CD14-positive monocyte (primary cell): Measurements from ENCODE around the gene GPRC5B. TPM values are rescaled to one million over a fixed set of nuclear protein-coding genes. Genes with fewer than 3 reads are reported as not detected.

Experiments
- DNase-seq, 3 donors: peaks; one replicate each; pipeline ENCODE4 v3.0.0-alpha.2; 2011 to 2022
- H2AFZ ChIP-seq: 2 replicates; pipeline ENCODE4 v1.6.0; 2012; ENCODE audit warnings: mild to moderate bottlenecking, low read depth, low read length, inconsistent platforms; ENCODE audit not compliant: insufficient read depth, poor library complexity, severe bottlenecking
- H3K27ac ChIP-seq, 2 donors: 1 replicate in 1 of 2; 2 replicates in 1 of 2; pipeline ENCODE4 v1.5.1; 2012 to 2013; ENCODE audit warnings: low read length in 2 of 2, control low read depth in 1 of 2, inconsistent platforms in 1 of 2, low read depth in 1 of 2, mild to moderate bottlenecking in 1 of 2
- H3K27me3 ChIP-seq, 2 donors: one replicate each; pipeline versions ENCODE4 v1.6.0 to v1.6.1; 2011 to 2013; ENCODE audit warnings: low read length in 2 of 2; ENCODE audit not compliant: control insufficient read depth in 2 of 2, insufficient read depth in 2 of 2
- H3K36me3 ChIP-seq, 2 donors: replicated peaks in 1 of 2; 1 replicate in 1 of 2; 2 replicates in 1 of 2; pipeline versions ENCODE4 v1.5.1 to v1.6.1; 2012 to 2013; ENCODE audit warnings: low read length in 2 of 2, control low read depth in 1 of 2, inconsistent platforms in 1 of 2, mild to moderate bottlenecking in 1 of 2; ENCODE audit not compliant: insufficient read depth in 2 of 2, control insufficient read depth in 1 of 2
- H3K4me1 ChIP-seq, 2 donors: 1 replicate in 1 of 2; 2 replicates in 1 of 2; pipeline versions ENCODE4 v1.5.1 to v1.6.1; 2012 to 2013; ENCODE audit warnings: low read length in 2 of 2, control low read depth in 1 of 2, inconsistent platforms in 1 of 2, mild to moderate bottlenecking in 1 of 2, moderate library complexity in 1 of 2; ENCODE audit not compliant: insufficient read depth in 2 of 2, control insufficient read depth in 1 of 2
- H3K4me2 ChIP-seq: replicated peaks from 2 replicates; pipeline ENCODE3; 2012; ENCODE audit warnings: low read length, moderate library complexity, mild to moderate bottlenecking; ENCODE audit not compliant: poor library complexity, severe bottlenecking; ENCODE audit errors: extremely low read depth
- H3K4me3 ChIP-seq, 3 experiments: fragments of 200-600 bp in 1 of 3; sonication (generic) in 1 of 3; replicated peaks in 1 of 3; 1 replicate in 2 of 3; 2 replicates in 1 of 3; pipeline ENCODE4 v1.5.1; 2011 to 2013; ENCODE audit warnings: low read length in 3 of 3, mild to moderate bottlenecking in 3 of 3, control low read depth in 2 of 3, low read depth in 2 of 3, inconsistent platforms in 1 of 3, moderate library complexity in 1 of 3
- H3K79me2 ChIP-seq: 2 replicates; pipeline ENCODE4 v1.6.0; 2012; ENCODE audit warnings: mild to moderate bottlenecking, control low read depth, inconsistent platforms, low read length, moderate library complexity; ENCODE audit not compliant: insufficient read depth
- H3K9ac ChIP-seq: 2 replicates; pipeline ENCODE4 v1.6.0; 2017; ENCODE audit warnings: low read length, mild to moderate bottlenecking; ENCODE audit not compliant: insufficient read depth, poor library complexity, severe bottlenecking
- H3K9me3 ChIP-seq, 2 donors: replicated peaks in 1 of 2; 1 replicate in 1 of 2; 2 replicates in 1 of 2; pipeline versions ENCODE4 v1.5.1 to v1.6.1; 2012 to 2013; ENCODE audit warnings: low read length in 2 of 2, control low read depth in 1 of 2; ENCODE audit not compliant: control insufficient read depth in 1 of 2, insufficient read depth in 1 of 2
- H4K20me1 ChIP-seq: 2 replicates; pipeline ENCODE4 v1.6.0; 2012; ENCODE audit warnings: mild to moderate bottlenecking, low read length, control low read depth, moderate library complexity; ENCODE audit not compliant: insufficient read depth
- H3K27ac Mint-ChIP-seq, 7 donors: one replicate each; pipeline ENCODE4 v1.8.0; 2020; ENCODE audit warnings: mild to moderate bottlenecking in 7 of 7, mixed read lengths in 7 of 7, moderate library complexity in 6 of 7, inconsistent platforms in 2 of 7
- H3K27me3 Mint-ChIP-seq, 3 donors: one replicate each; pipeline ENCODE4 v1.8.0; 2021 to 2022; ENCODE audit warnings: low read depth in 3 of 3, mild to moderate bottlenecking in 3 of 3, mixed read lengths in 3 of 3, moderate library complexity in 3 of 3, inconsistent platforms in 1 of 3
- H3K36me3 Mint-ChIP-seq, 2 donors: one replicate each; pipeline ENCODE4 v1.8.0; 2020; ENCODE audit warnings: mixed read lengths in 2 of 2, inconsistent platforms in 1 of 2, mild to moderate bottlenecking in 1 of 2
- H3K4me1 Mint-ChIP-seq: one replicate; pipeline ENCODE4 v1.8.0; 2020; ENCODE audit warnings: mild to moderate bottlenecking, mixed read lengths
- H3K4me3 Mint-ChIP-seq, 2 donors: one replicate each; pipeline ENCODE4 v1.8.0; 2020; ENCODE audit warnings: mild to moderate bottlenecking in 2 of 2, mixed read lengths in 2 of 2, moderate library complexity in 1 of 2
- H3K9me3 Mint-ChIP-seq, 7 donors: one replicate each; pipeline ENCODE4 v1.8.0; 2020 to 2022; ENCODE audit warnings: mixed read lengths in 7 of 7, mild to moderate bottlenecking in 6 of 7, moderate library complexity in 6 of 7, inconsistent platforms in 2 of 7
- WGBS: methylation state at CpG from one replicate; pipeline ENCODE4 v1.1.5; 2013; ENCODE audit warnings: missing lambda C conversion rate; ENCODE audit not compliant: insufficient coverage; 5-methylcytosine and 5-hydroxymethylcytosine counted together
- intact Hi-C, 2 donors: fragments of 100-400 bp; cut with micrococcal nuclease; formaldehyde crosslinking; loops; one replicate each; pipeline versions ENCODE4 v1.15.0 to v1.15.1; 2023
- polyA plus RNA-seq, 3 donors: library from polyadenylated mRNA; depleted of rRNA in 1 of 3; unstranded in 2 of 3; stranded (reverse) in 1 of 3; fragments of 300-500 nt in 2 of 3; fragments of >200 nt in 1 of 3; fragmentation: Illumina TruSeq in 2 of 3; gene quantifications; 1 replicate in 2 of 3; 2 replicates in 1 of 3; pipeline ENCODE4 v1.2.3, GENCODE V29; 2012 to 2021
- TF ChIP-seq, protein P1 (sequence below): fragments of 200-600 bp; IDR thresholded peaks from one replicate; pipeline ENCODE4 v1.8.0; 2022; ENCODE audit warnings: antibody characterized with exemption, mild to moderate bottlenecking

GPRC5B gene
- polyA plus RNA-seq, 3 donors, result 0.06 to 0.24 TPM; not detected in 1

DNA sequence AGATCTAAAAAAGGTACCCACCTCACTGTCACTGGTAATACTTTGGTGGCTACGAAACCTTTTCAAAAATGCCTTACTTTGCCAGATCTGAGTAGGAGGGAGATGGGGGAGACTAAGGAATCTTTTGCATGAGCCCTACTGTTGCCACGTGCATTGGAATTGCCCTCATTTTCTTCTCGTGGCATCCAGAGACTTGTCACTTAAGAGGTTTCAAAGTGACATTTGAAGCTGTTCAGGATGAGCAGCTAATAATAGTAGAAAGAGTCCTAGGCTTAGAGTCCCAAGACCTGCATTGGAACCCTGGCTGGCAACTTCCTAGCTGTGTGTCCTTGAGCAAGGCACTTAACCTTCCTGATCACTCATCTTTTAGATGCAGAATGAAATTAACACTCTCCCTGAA is 43.5 kb downstream of the GPRC5B start:
- H3K36me3 ChIP-seq, result no peaks in the 10 kb centered on the region
- intact Hi-C loops, result no loop called here
- H3K4me3 ChIP-seq, result no peak overlapping the region
- no peaks in the 10 kb centered on the region for H3K9me3 ChIP-seq
- no peak for DNase-seq
- no peak overlapping the region for H3K4me2 ChIP-seq
- 83% methylated on average over 1 of the region's 3 CpGs for WGBS
- H3K4me3 Mint-ChIP-seq, result no peak overlapping the region
- peaks cover 0 to 3% (median 2%) of the 10 kb centered on the region in 3 donors for H3K27me3 Mint-ChIP-seq
- no peaks in the 10 kb centered on the region for H4K20me1 ChIP-seq
- H3K4me1 ChIP-seq, result no peaks in the 10 kb centered on the region
- TF ChIP-seq, protein P1, sequence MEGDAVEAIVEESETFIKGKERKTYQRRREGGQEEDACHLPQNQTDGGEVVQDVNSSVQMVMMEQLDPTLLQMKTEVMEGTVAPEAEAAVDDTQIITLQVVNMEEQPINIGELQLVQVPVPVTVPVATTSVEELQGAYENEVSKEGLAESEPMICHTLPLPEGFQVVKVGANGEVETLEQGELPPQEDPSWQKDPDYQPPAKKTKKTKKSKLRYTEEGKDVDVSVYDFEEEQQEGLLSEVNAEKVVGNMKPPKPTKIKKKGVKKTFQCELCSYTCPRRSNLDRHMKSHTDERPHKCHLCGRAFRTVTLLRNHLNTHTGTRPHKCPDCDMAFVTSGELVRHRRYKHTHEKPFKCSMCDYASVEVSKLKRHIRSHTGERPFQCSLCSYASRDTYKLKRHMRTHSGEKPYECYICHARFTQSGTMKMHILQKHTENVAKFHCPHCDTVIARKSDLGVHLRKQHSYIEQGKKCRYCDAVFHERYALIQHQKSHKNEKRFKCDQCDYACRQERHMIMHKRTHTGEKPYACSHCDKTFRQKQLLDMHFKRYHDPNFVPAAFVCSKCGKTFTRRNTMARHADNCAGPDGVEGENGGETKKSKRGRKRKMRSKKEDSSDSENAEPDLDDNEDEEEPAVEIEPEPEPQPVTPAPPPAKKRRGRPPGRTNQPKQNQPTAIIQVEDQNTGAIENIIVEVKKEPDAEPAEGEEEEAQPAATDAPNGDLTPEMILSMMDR, result no peak
- peaks cover under 1% of the 10 kb centered on the region for H3K4me1 Mint-ChIP-seq
- no peak overlapping the region for H3K27ac ChIP-seq
- H3K36me3 Mint-ChIP-seq, result no peaks in the 10 kb centered on the region
- H3K9me3 Mint-ChIP-seq, result no peaks in the 10 kb centered on the region
- H3K27me3 ChIP-seq, result no peaks in the 10 kb centered on the region
- no peak overlapping the region for H3K9ac ChIP-seq
- H3K79me2 ChIP-seq, result no peaks in the 10 kb centered on the region
- H3K27ac Mint-ChIP-seq, result no peak overlapping the region
- H2AFZ ChIP-seq, result no peak overlapping the region

GRCh38 chr16:19840524-19841110 is 44.0 kb downstream of the GPRC5B start:
- H3K9me3 Mint-ChIP-seq, result no peaks in the 10 kb centered on the region
- whole genome bisulfite sequencing, result 88% methylated on average over 2 of the region's 3 CpGs
- intact Hi-C loops, result no loop called here
- Histone ChIP-seq H3K27ac (no peak overlapping the region), H3K27me3 (no peaks in the 10 kb centered on the region), H3K9me3 (no peaks in the 10 kb centered on the region), H3K4me2 (no peak overlapping the region), H3K4me3 (no peak overlapping the region), H4K20me1 (no peaks in the 10 kb centered on the region), H3K9ac (no peak overlapping the region), H3K4me1 (no peaks in the 10 kb centered on the region), H3K79me2 (no peaks in the 10 kb centered on the region), H2AFZ (no peak overlapping the region), H3K36me3 (no peaks in the 10 kb centered on the region)
- no peak overlapping the region for H3K4me3 Mint-ChIP-seq
- no peak for DNase-seq
- H3K27ac Mint-ChIP-seq, result no peak overlapping the region
- TF ChIP-seq, protein P1, result no peak
- H3K36me3 Mint-ChIP-seq, result no peaks in the 10 kb centered on the region
- peaks cover 3% of the 10 kb centered on the region for H3K4me1 Mint-ChIP-seq
- H3K27me3 Mint-ChIP-seq, result peaks cover 0 to 3% (median 2%) of the 10 kb centered on the region in 3 donors
